ENCODE results near the gene POFUT2. TPM values are rescaled to one million over a fixed set of nuclear protein-coding genes. Genes with fewer than 3 reads are reported as not detected.

The POFUT2 gene
- total RNA-seq, 2 donors from 2014 or later = 49.0 to 73.3 TPM

- DNase-seq = peak; percentile 53
- no peaks in the 10 kb centered on the region for H3K27me3 ChIP-seq (ENCODE audit: control insufficient read depth, insufficient read depth, low read length, poor library complexity, severe bottlenecking)
- Mint-ChIP-seq H3K27me3 (ENCODE audit: insufficient read depth) (no peaks in the 10 kb centered on the region), H3K36me3 (ENCODE audit: low read depth) (no peaks in the 10 kb centered on the region), H3K4me1 (peaks cover 31% of the 10 kb centered on the region), H3K9me3 (peaks cover 2% of the 10 kb centered on the region), H3K4me3 (no peak overlapping the region), H3K27ac (peak overlapping the region; percentile 70)
- no peaks in the 10 kb centered on the region for H3K36me3 ChIP-seq (ENCODE audit: control insufficient read depth, insufficient read depth, low read length)
- no peak overlapping the region for H3K4me3 ChIP-seq (ENCODE audit: low read length)
- H3K9me3 ChIP-seq (ENCODE audit: control insufficient read depth, low read length) = no peaks in the 10 kb centered on the region
- H3K9ac ChIP-seq (ENCODE audit: extremely low read depth, low read length, poor library complexity, severe bottlenecking) = no peak overlapping the region
- 92 to 94% methylated on average over 12 to 23 of the region's 23 CpGs for WGBS, 2 experiments (ENCODE audit: insufficient coverage in 1 of 2, insufficient read length in 1 of 2)
- no peak for TF ChIP-seq CTCF (conservative IDR thresholded peaks at IDR 0.05)
- H3K4me1 ChIP-seq (ENCODE audit: control insufficient read depth, insufficient read depth, low read length) = peaks cover 26% of the 10 kb centered on the region
- no peak overlapping the region for H3K27ac ChIP-seq (ENCODE audit: low read depth, low read length)
These were observed 39.9 kb upstream of the POFUT2 start for GRCh38 chr21:45327441-45328197.

DNA sequence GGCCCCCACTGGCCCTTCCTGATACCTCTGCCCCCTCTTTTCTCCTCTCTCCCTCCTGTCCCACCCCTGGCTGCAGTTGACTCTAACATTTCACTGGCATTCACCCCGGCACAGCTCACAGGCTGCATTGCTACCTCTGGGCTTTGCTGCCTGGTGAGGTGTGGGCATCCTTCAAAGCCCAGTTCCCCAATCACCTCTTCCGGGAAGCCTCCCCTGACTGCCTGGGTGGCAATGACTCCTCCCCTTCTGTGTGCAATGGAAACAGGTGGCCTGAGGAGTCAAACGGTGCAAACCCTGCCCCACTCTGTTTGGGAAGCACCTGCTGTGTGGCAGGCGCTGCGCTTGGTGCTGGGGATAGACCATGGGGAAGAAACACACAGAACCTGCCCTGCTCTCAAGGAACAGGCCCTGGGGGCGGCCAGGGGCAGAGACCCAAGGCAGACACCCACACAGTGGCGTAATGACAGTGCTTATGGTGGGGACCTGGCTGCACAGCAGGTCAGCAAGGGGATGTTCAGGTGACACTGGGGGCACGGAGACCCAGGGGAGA lies 39.3 kb upstream of the POFUT2 start:
- TF ChIP-seq CTCF (conservative IDR thresholded peaks at IDR 0.05) = no peak
- H3K4me1 Mint-ChIP-seq = peaks cover 26% of the 10 kb centered on the region
- peaks cover 2% of the 10 kb centered on the region for H3K9me3 Mint-ChIP-seq
- H3K27me3 ChIP-seq (ENCODE audit: control insufficient read depth, insufficient read depth, low read length, poor library complexity, severe bottlenecking) = no peaks in the 10 kb centered on the region
- no peak overlapping the region for H3K27ac ChIP-seq (ENCODE audit: low read depth, low read length)
- H3K4me3 ChIP-seq (ENCODE audit: low read length) = no peak overlapping the region
- 87 to 100% methylated on average over 6 to 8 of the region's 8 CpGs for WGBS, 2 experiments (ENCODE audit: insufficient coverage in 1 of 2, insufficient read length in 1 of 2)
- H3K9me3 ChIP-seq (ENCODE audit: control insufficient read depth, low read length) = no peaks in the 10 kb centered on the region
- no peak overlapping the region for H3K4me3 Mint-ChIP-seq
- DNase-seq = peak; percentile 51
- H3K36me3 ChIP-seq (ENCODE audit: control insufficient read depth, insufficient read depth, low read length) = no peaks in the 10 kb centered on the region
- H3K27ac Mint-ChIP-seq = peak overlapping the region; percentile 81
- no peaks in the 10 kb centered on the region for H3K36me3 Mint-ChIP-seq (ENCODE audit: low read depth)
- H3K9ac ChIP-seq (ENCODE audit: extremely low read depth, low read length, poor library complexity, severe bottlenecking) = no peak overlapping the region
- H3K27me3 Mint-ChIP-seq (ENCODE audit: insufficient read depth) = no peaks in the 10 kb centered on the region
- H3K4me1 ChIP-seq (ENCODE audit: control insufficient read depth, insufficient read depth, low read length) = peaks cover 26% of the 10 kb centered on the region

DNA sequence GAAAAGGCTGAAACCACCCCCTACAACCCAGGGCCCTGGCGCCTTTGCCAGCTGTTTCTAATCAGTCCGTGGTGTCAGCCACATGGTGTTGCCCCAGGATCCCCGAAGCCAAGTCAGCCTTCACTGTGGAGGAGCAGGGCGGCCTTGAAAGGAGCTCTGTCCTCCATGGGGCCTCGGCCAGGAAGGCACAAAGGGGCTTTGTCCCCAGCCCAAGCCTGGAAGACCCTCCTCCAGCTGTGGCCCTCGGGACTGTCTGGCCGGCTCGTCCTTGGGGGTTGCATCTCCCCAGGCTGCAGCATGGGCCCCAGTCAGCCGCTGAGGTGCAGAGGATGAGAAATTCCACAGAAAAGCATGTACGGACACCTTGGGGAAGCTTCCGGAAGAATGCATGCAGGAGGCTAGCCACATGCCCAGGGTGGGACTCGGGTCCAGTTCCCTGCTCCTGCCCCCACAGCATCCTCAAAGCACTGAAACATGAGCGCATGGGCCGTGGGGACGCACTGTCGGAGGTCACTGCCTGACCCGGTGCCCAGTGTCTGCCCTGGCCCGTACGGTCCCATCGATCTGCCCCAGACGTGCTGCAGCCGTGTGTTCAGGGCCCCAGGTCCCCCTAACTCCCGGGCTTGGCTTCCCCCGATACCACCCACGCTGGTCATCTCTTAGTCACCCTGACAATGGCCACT lies 38.6 kb upstream of the POFUT2 start:
- Mint-ChIP-seq H3K27ac (peak overlapping the region; percentile 81), H3K36me3 (ENCODE audit: low read depth) (no peaks in the 10 kb centered on the region), H3K9me3 (peaks cover 2% of the 10 kb centered on the region), H3K27me3 (ENCODE audit: insufficient read depth) (no peaks in the 10 kb centered on the region), H3K4me3 (no peak overlapping the region), H3K4me1 (peaks cover 23% of the 10 kb centered on the region)
- 95% methylated on average over 15 to 25 of the region's 25 CpGs for WGBS, 2 experiments (ENCODE audit: insufficient coverage in 1 of 2, insufficient read length in 1 of 2)
- Histone ChIP-seq H3K4me1 (ENCODE audit: control insufficient read depth, insufficient read depth, low read length) (peaks cover 21% of the 10 kb centered on the region), H3K36me3 (ENCODE audit: control insufficient read depth, insufficient read depth, low read length) (no peaks in the 10 kb centered on the region), H3K9ac (ENCODE audit: extremely low read depth, low read length, poor library complexity, severe bottlenecking) (no peak overlapping the region), H3K9me3 (ENCODE audit: control insufficient read depth, low read length) (no peaks in the 10 kb centered on the region), H3K4me3 (ENCODE audit: low read length) (no peak overlapping the region), H3K27ac (ENCODE audit: low read depth, low read length) (peak overlapping the region; percentile 53), H3K27me3 (ENCODE audit: control insufficient read depth, insufficient read depth, low read length, poor library complexity, severe bottlenecking) (no peaks in the 10 kb centered on the region)
- DNase-seq = peak; percentile 51
- no peak for TF ChIP-seq CTCF (conservative IDR thresholded peaks at IDR 0.05)

All from endodermal cell (in vitro differentiated cells).